Measurements from ENCODE around the gene SIL1.

DNA sequence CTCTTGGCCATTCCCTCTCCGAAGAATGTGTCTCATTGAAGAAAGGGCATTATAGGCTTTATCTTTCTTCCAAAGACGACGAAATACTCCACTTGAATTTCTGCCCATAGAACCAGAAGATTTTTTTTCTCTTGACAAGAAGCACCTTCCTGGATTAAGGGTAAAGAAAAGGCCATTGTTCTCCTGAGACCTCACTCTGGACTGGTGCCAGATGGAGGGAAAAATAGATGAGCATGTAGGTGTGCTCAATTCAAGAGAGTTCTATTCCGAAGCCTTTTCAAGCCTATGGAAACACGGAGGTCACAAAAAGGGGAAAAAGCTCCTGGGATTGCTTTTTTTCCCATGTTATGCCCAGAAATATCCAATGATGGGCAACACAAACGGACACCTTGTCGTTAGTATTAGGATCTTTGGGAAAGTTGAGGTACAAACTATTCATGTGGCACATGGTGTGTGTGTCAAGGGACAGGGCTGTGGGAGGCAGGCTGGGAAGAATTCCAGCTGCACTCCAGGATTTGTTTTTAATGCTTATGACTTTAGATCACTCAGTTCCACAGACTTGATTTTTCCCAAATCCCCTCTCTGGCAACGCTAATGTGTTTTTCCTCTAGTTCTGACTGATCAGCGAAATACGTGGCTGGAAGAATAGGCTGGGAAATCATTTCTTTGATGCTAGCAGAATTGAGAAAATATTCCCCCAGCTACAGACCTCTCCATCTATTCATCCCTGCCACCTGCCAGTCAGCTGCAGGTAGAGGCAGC lies 89.9 kb downstream of the SIL1 start:
- no peak for TF ChIP-seq CHD4 (IDR thresholded peaks at IDR 0.05; ENCODE audit: insufficient read depth, insufficient replicate concordance, low read depth, low read length, poor library complexity, severe bottlenecking)
- no peak for TF ChIP-seq ZNF217 (CRISPR knock-in tag; IDR thresholded peaks at IDR 0.05)
- TF ChIP-seq, protein P1, sequence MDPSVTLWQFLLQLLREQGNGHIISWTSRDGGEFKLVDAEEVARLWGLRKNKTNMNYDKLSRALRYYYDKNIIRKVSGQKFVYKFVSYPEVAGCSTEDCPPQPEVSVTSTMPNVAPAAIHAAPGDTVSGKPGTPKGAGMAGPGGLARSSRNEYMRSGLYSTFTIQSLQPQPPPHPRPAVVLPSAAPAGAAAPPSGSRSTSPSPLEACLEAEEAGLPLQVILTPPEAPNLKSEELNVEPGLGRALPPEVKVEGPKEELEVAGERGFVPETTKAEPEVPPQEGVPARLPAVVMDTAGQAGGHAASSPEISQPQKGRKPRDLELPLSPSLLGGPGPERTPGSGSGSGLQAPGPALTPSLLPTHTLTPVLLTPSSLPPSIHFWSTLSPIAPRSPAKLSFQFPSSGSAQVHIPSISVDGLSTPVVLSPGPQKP (CRISPR knock-in tag; IDR thresholded peaks at IDR 0.05) = no peak
